CD14-positive monocyte (primary cell): ENCODE measurements around the gene TLCD2. TPM values are rescaled to one million over a fixed set of nuclear protein-coding genes. Genes with fewer than 3 reads are reported as not detected.

Source experiments
- DNase-seq, 3 donors: peaks; one replicate each; pipeline ENCODE4 v3.0.0-alpha.2; 2011 to 2022
- H2AFZ ChIP-seq: 2 replicates; pipeline ENCODE4 v1.6.0; 2012; ENCODE audit warnings: mild to moderate bottlenecking, low read depth, low read length, inconsistent platforms; ENCODE audit not compliant: insufficient read depth, poor library complexity, severe bottlenecking
- H3K27ac ChIP-seq, 2 donors: 1 replicate in 1 of 2; 2 replicates in 1 of 2; pipeline ENCODE4 v1.5.1; 2012 to 2013; ENCODE audit warnings: low read length in 2 of 2, control low read depth in 1 of 2, inconsistent platforms in 1 of 2, low read depth in 1 of 2, mild to moderate bottlenecking in 1 of 2
- H3K27me3 ChIP-seq, 2 donors: one replicate each; pipeline versions ENCODE4 v1.6.0 to v1.6.1; 2011 to 2013; ENCODE audit warnings: low read length in 2 of 2; ENCODE audit not compliant: control insufficient read depth in 2 of 2, insufficient read depth in 2 of 2
- H3K36me3 ChIP-seq, 2 donors: replicated peaks in 1 of 2; 1 replicate in 1 of 2; 2 replicates in 1 of 2; pipeline versions ENCODE4 v1.5.1 to v1.6.1; 2012 to 2013; ENCODE audit warnings: low read length in 2 of 2, control low read depth in 1 of 2, inconsistent platforms in 1 of 2, mild to moderate bottlenecking in 1 of 2; ENCODE audit not compliant: insufficient read depth in 2 of 2, control insufficient read depth in 1 of 2
- H3K4me1 ChIP-seq, 2 donors: 1 replicate in 1 of 2; 2 replicates in 1 of 2; pipeline versions ENCODE4 v1.5.1 to v1.6.1; 2012 to 2013; ENCODE audit warnings: low read length in 2 of 2, control low read depth in 1 of 2, inconsistent platforms in 1 of 2, mild to moderate bottlenecking in 1 of 2, moderate library complexity in 1 of 2; ENCODE audit not compliant: insufficient read depth in 2 of 2, control insufficient read depth in 1 of 2
- H3K4me2 ChIP-seq: replicated peaks from 2 replicates; pipeline ENCODE3; 2012; ENCODE audit warnings: low read length, moderate library complexity, mild to moderate bottlenecking; ENCODE audit not compliant: poor library complexity, severe bottlenecking; ENCODE audit errors: extremely low read depth
- H3K4me3 ChIP-seq, 3 experiments: fragments of 200-600 bp in 1 of 3; sonication (generic) in 1 of 3; replicated peaks in 1 of 3; 1 replicate in 2 of 3; 2 replicates in 1 of 3; pipeline ENCODE4 v1.5.1; 2011 to 2013; ENCODE audit warnings: low read length in 3 of 3, mild to moderate bottlenecking in 3 of 3, control low read depth in 2 of 3, low read depth in 2 of 3, inconsistent platforms in 1 of 3, moderate library complexity in 1 of 3
- H3K79me2 ChIP-seq: 2 replicates; pipeline ENCODE4 v1.6.0; 2012; ENCODE audit warnings: mild to moderate bottlenecking, control low read depth, inconsistent platforms, low read length, moderate library complexity; ENCODE audit not compliant: insufficient read depth
- H3K9ac ChIP-seq: 2 replicates; pipeline ENCODE4 v1.6.0; 2017; ENCODE audit warnings: low read length, mild to moderate bottlenecking; ENCODE audit not compliant: insufficient read depth, poor library complexity, severe bottlenecking
- H3K9me3 ChIP-seq, 2 donors: replicated peaks in 1 of 2; 1 replicate in 1 of 2; 2 replicates in 1 of 2; pipeline versions ENCODE4 v1.5.1 to v1.6.1; 2012 to 2013; ENCODE audit warnings: low read length in 2 of 2, control low read depth in 1 of 2; ENCODE audit not compliant: control insufficient read depth in 1 of 2, insufficient read depth in 1 of 2
- H4K20me1 ChIP-seq: 2 replicates; pipeline ENCODE4 v1.6.0; 2012; ENCODE audit warnings: mild to moderate bottlenecking, low read length, control low read depth, moderate library complexity; ENCODE audit not compliant: insufficient read depth
- H3K27ac Mint-ChIP-seq, 7 donors: one replicate each; pipeline ENCODE4 v1.8.0; 2020; ENCODE audit warnings: mild to moderate bottlenecking in 7 of 7, mixed read lengths in 7 of 7, moderate library complexity in 6 of 7, inconsistent platforms in 2 of 7
- H3K27me3 Mint-ChIP-seq, 3 donors: one replicate each; pipeline ENCODE4 v1.8.0; 2021 to 2022; ENCODE audit warnings: low read depth in 3 of 3, mild to moderate bottlenecking in 3 of 3, mixed read lengths in 3 of 3, moderate library complexity in 3 of 3, inconsistent platforms in 1 of 3
- H3K36me3 Mint-ChIP-seq, 2 donors: one replicate each; pipeline ENCODE4 v1.8.0; 2020; ENCODE audit warnings: mixed read lengths in 2 of 2, inconsistent platforms in 1 of 2, mild to moderate bottlenecking in 1 of 2
- H3K4me1 Mint-ChIP-seq: one replicate; pipeline ENCODE4 v1.8.0; 2020; ENCODE audit warnings: mild to moderate bottlenecking, mixed read lengths
- H3K4me3 Mint-ChIP-seq, 2 donors: one replicate each; pipeline ENCODE4 v1.8.0; 2020; ENCODE audit warnings: mild to moderate bottlenecking in 2 of 2, mixed read lengths in 2 of 2, moderate library complexity in 1 of 2
- H3K9me3 Mint-ChIP-seq, 7 donors: one replicate each; pipeline ENCODE4 v1.8.0; 2020 to 2022; ENCODE audit warnings: mixed read lengths in 7 of 7, mild to moderate bottlenecking in 6 of 7, moderate library complexity in 6 of 7, inconsistent platforms in 2 of 7
- WGBS: methylation state at CpG from one replicate; pipeline ENCODE4 v1.1.5; 2013; ENCODE audit warnings: missing lambda C conversion rate; ENCODE audit not compliant: insufficient coverage; 5-methylcytosine and 5-hydroxymethylcytosine counted together
- intact Hi-C, 2 donors: fragments of 100-400 bp; cut with micrococcal nuclease; formaldehyde crosslinking; loops; one replicate each; pipeline versions ENCODE4 v1.15.0 to v1.15.1; 2023
- polyA plus RNA-seq, 3 donors: library from polyadenylated mRNA; depleted of rRNA in 1 of 3; unstranded in 2 of 3; stranded (reverse) in 1 of 3; fragments of 300-500 nt in 2 of 3; fragments of >200 nt in 1 of 3; fragmentation: Illumina TruSeq in 2 of 3; gene quantifications; 1 replicate in 2 of 3; 2 replicates in 1 of 3; pipeline ENCODE4 v1.2.3, GENCODE V29; 2012 to 2021
- TF ChIP-seq, protein P1 (sequence below): fragments of 200-600 bp; IDR thresholded peaks from one replicate; pipeline ENCODE4 v1.8.0; 2022; ENCODE audit warnings: antibody characterized with exemption, mild to moderate bottlenecking

TLCD2 gene
- polyA plus RNA-seq, 3 donors, result 0.03 TPM; not detected in 2

DNA sequence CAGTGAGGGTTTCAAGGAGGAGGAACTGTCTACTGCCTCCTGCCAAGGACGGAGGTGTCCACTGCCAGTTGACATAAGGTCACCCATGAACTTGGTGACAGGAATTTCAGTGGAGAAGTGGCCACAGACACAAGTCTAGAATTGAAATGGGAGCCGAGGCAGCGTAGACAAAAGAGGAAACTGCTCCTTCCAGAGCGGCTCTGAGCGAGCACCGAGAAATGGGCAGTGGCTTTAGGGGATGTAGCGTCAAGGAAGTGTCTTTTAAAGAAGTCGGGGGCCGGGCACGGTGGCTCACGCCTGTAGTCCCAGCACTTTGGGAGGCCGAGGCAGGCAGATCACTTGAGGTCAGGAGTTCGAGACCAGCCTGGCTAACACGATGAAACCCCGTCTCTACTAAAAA lies 48.6 kb upstream of the TLCD2 start:
- Histone ChIP-seq H3K4me1 (peaks cover 45 to 52% of the 10 kb centered on the region in 2 donors), H2AFZ (no peak overlapping the region), H3K27me3 (no peaks in the 10 kb centered on the region), H3K4me3 (no peak overlapping the region), H3K36me3 (no peaks in the 10 kb centered on the region), H3K9ac (no peak overlapping the region), H3K9me3 (no peaks in the 10 kb centered on the region), H3K27ac (peak overlapping the region; percentile 1 to 25), H4K20me1 (no peaks in the 10 kb centered on the region), H3K4me2 (no peak overlapping the region), H3K79me2 (no peaks in the 10 kb centered on the region)
- peak; percentile 73 to 77 (median 74) for DNase-seq
- H3K27me3 Mint-ChIP-seq, result peaks cover 0 to 4% (median 0%) of the 10 kb centered on the region in 3 donors
- peaks cover 0 to 2% of the 10 kb centered on the region in 2 donors for H3K36me3 Mint-ChIP-seq
- TF ChIP-seq, protein P1, sequence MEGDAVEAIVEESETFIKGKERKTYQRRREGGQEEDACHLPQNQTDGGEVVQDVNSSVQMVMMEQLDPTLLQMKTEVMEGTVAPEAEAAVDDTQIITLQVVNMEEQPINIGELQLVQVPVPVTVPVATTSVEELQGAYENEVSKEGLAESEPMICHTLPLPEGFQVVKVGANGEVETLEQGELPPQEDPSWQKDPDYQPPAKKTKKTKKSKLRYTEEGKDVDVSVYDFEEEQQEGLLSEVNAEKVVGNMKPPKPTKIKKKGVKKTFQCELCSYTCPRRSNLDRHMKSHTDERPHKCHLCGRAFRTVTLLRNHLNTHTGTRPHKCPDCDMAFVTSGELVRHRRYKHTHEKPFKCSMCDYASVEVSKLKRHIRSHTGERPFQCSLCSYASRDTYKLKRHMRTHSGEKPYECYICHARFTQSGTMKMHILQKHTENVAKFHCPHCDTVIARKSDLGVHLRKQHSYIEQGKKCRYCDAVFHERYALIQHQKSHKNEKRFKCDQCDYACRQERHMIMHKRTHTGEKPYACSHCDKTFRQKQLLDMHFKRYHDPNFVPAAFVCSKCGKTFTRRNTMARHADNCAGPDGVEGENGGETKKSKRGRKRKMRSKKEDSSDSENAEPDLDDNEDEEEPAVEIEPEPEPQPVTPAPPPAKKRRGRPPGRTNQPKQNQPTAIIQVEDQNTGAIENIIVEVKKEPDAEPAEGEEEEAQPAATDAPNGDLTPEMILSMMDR, result no peak
- no peak overlapping the region for H3K4me3 Mint-ChIP-seq
- intact Hi-C loops, result no loop called here
- 0% methylated on average over 11 of the region's 15 CpGs for WGBS
- H3K9me3 Mint-ChIP-seq, result no peaks in the 10 kb centered on the region
- H3K27ac Mint-ChIP-seq, result peak overlapping the region; percentile 70 to 87 (median 84)
- peaks cover 43% of the 10 kb centered on the region for H3K4me1 Mint-ChIP-seq

DNA sequence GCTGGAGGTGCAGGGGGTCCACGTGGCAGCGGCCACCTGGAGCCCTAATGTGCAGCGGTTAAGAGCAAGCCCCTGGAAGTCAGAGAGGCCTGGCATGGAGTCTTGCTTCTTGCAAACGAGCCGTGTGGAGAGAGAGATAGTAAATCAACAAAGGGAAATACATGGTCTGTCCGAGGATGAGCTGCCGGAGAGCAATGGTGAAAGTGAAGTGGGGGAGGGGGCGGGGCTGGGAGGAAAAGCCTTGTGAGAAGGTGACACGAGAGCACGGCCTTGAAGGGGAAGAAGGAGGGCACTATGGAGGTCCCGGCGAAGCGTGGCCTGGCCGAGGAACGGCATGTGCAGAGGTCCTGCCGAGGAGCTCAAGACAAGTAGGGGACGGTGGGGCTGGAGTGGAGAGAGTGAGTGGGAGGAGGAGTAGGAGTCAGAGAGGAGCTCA lies 45.7 kb upstream of the TLCD2 start:
- DNase-seq, result no peak
- Histone ChIP-seq H3K4me3 (no peak overlapping the region), H3K27me3 (no peaks in the 10 kb centered on the region), H3K9me3 (no peaks in the 10 kb centered on the region), H3K27ac (no peak overlapping the region), H2AFZ (no peak overlapping the region), H4K20me1 (no peaks in the 10 kb centered on the region), H3K4me1 (peaks cover 45 to 48% of the 10 kb centered on the region in 2 donors), H3K4me2 (no peak overlapping the region), H3K36me3 (no peaks in the 10 kb centered on the region), H3K79me2 (no peaks in the 10 kb centered on the region), H3K9ac (no peak overlapping the region)
- 81% methylated on average over 17 of the region's 17 CpGs for WGBS
- Mint-ChIP-seq H3K36me3 (peaks cover 0 to 2% of the 10 kb centered on the region in 2 donors), H3K27ac (no peak overlapping the region), H3K9me3 (no peaks in the 10 kb centered on the region), H3K4me1 (peaks cover 44% of the 10 kb centered on the region), H3K27me3 (peaks cover 0 to 4% (median 0%) of the 10 kb centered on the region in 3 donors), H3K4me3 (no peak overlapping the region)
- TF ChIP-seq, protein P1, result no peak
- intact Hi-C loops, result no loop called here
